B cell (primary cell): Measurements from ENCODE around the gene IKBKE.

Experiments
- CTCF ChIP-seq: fragments of 200-600 bp; IDR thresholded peaks from one replicate; pipeline ENCODE4 v1.8.0; 2022; ENCODE audit warnings: antibody characterized with exemption, mild to moderate bottlenecking
- EZH2 ChIP-seq: IDR thresholded peaks from 2 replicates; pipeline ENCODE4 v1.6.1; 2012; ENCODE audit warnings: borderline replicate concordance, low read depth, mild to moderate bottlenecking, moderate library complexity, low read length; ENCODE audit not compliant: insufficient read depth, poor library complexity, severe bottlenecking

- TF ChIP-seq EZH2 (no peak), CTCF (no peak)
These were observed 1.7 kb downstream of the IKBKE start for GRCh38 chr1:206472024-206472423.
